PC-9 (cell line): ENCODE results near the gene PROSER3. TPM values are rescaled to one million over a fixed set of nuclear protein-coding genes. Genes with fewer than 3 reads are reported as not detected.

ENCODE experiments used
- BruUV-seq: library from RNA; stranded (reverse); fragments of 400-500 nt; replicated peaks from 2 replicates; lab custom pipeline; 2021; lab: Mats Ljungman, UMichigan
- CTCF ChIA-PET: fragments of 300-600 bp; sonication (Branson Sonifier 250); formaldehyde crosslinking; loops from one replicate; lab custom pipeline; 2022; ENCODE audit warnings: antibody characterized with exemption; lab: Charles Lee
- POLR2A ChIA-PET: fragments of 300-600 bp; sonication (Branson Sonifier 250); formaldehyde crosslinking; loops from one replicate; lab custom pipeline; 2022; ENCODE audit warnings: antibody characterized with exemption; ENCODE audit not compliant: unreplicated experiment; lab: Charles Lee
- DNase-seq, 2 experiments: peaks; one replicate each; pipeline versions ENCODE4 v3.0.0 to v3.0.0-alpha.2; 2015 to 2022; ENCODE audit warnings: mixed read lengths in 1 of 2
- H2AFZ ChIP-seq: fragments of 200-600 bp; sonication (generic); 2 replicates; pipeline ENCODE4 v1.8.1; 2017; ENCODE audit warnings: antibody characterized with exemption
- H3F3A ChIP-seq: fragments of 200-600 bp; sonication (generic); 2 replicates; pipeline ENCODE4 v1.8.1; 2017; ENCODE audit warnings: antibody characterized with exemption, mild to moderate bottlenecking, low read depth; ENCODE audit not compliant: insufficient read depth
- H3K27ac ChIP-seq: fragments of 200-600 bp; sonication (generic); 2 replicates; pipeline ENCODE4 v1.6.1; 2016; ENCODE audit warnings: mixed run types
- H3K27me3 ChIP-seq: fragments of 200-600 bp; sonication (generic); 2 replicates; pipeline ENCODE4 v1.6.1; 2016; ENCODE audit warnings: low read depth, mixed run types; ENCODE audit not compliant: insufficient read depth
- H3K36me3 ChIP-seq: fragments of 200-600 bp; sonication (generic); 2 replicates; pipeline ENCODE4 v1.6.1; 2016; ENCODE audit warnings: low read depth, mixed run types
- H3K4me1 ChIP-seq: fragments of 200-600 bp; sonication (generic); replicated peaks from 2 replicates; pipeline ENCODE4 v1.6.1; 2016; ENCODE audit warnings: mixed run types; ENCODE audit not compliant: insufficient read depth
- H3K4me2 ChIP-seq: fragments of 200-600 bp; sonication (generic); 2 replicates; pipeline ENCODE4 v1.6.1; 2017; ENCODE audit warnings: mixed run types
- H3K4me3 ChIP-seq: fragments of 200-600 bp; sonication (generic); 2 replicates; pipeline ENCODE4 v1.6.1; 2016; ENCODE audit warnings: mixed run types
- H3K79me2 ChIP-seq: fragments of 200-600 bp; sonication (generic); 2 replicates; pipeline ENCODE4 v1.6.1; 2017; ENCODE audit warnings: low read depth, mixed run types
- H3K9me2 ChIP-seq: fragments of 200-600 bp; sonication (generic); 2 replicates; pipeline ENCODE4 v1.8.1; 2017; ENCODE audit warnings: mild to moderate bottlenecking; ENCODE audit not compliant: insufficient read depth
- H3K9me3 ChIP-seq: fragments of 200-600 bp; sonication (generic); 2 replicates; pipeline ENCODE4 v1.8.1; 2016; ENCODE audit warnings: low read depth; ENCODE audit not compliant: insufficient read depth
- H4K20me1 ChIP-seq: fragments of 200-600 bp; sonication (generic); 2 replicates; pipeline ENCODE4 v1.8.1; 2017; ENCODE audit not compliant: insufficient read depth
- EZH2 ChIP-seq: fragments of 200-600 bp; sonication (generic); IDR thresholded peaks from 2 replicates; pipeline ENCODE4 v1.8.0; 2017; ENCODE audit warnings: antibody characterized with exemption, low read depth
- intact Hi-C: fragments of 100-400 bp; cut with micrococcal nuclease; formaldehyde crosslinking; loops from one replicate; pipeline ENCODE4 v1.10.0; 2022; ENCODE audit not compliant: unreplicated experiment
- total RNA-seq: library from RNA; stranded (reverse); gene quantifications from 2 replicates; pipeline ENCODE4 v1.2.3, GENCODE V29; 2021
- TF ChIP-seq, protein P1 (sequence below): fragments of 200-600 bp; sonication (generic); conservative IDR thresholded peaks from 2 replicates; pipeline ENCODE4 v1.6.1; 2017; ENCODE audit warnings: mixed run types, antibody characterized with exemption, mild to moderate bottlenecking, moderate library complexity

PROSER3 gene
- total RNA-seq, 1 experiment from 2014 or later = 52.2 TPM

DNA sequence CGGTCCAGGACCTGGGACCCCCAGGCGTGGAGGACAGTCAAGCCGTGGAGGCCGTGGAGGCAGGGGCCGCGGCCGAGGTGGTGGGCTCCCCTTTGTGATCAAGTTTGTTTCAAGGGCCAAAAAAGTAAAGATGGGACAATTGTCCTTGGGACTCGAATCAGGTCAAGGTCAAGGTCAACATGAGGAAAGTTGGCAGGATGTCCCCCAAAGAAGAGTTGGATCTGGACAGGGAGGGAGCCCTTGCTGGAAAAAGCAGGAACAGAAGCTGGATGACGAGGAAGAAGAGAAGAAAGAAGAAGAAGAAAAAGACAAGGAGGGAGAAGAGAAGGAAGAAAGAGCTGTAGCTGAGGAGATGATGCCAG is 37.8 kb upstream of the PROSER3 start:
- Histone ChIP-seq H3K79me2 (peaks cover 28% of the 10 kb centered on the region), H2AFZ (no peak overlapping the region), H3F3A (peaks cover 6% of the 10 kb centered on the region; the same call in 1 of the 2 replicates), H3K4me3 (no peak overlapping the region), H4K20me1 (peaks cover 14% of the 10 kb centered on the region), H3K27me3 (no peaks in the 10 kb centered on the region), H3K4me2 (no peak overlapping the region), H3K9me3 (no peaks in the 10 kb centered on the region), H3K27ac (no peak overlapping the region), H3K36me3 (no peaks in the 10 kb centered on the region), H3K9me2 (no peaks in the 10 kb centered on the region), H3K4me1 (peaks cover 15% of the 10 kb centered on the region)
- POLR2A ChIA-PET = no interaction called here
- intact Hi-C loops = no loop called here
- no peak for DNase-seq
- CTCF ChIA-PET = no interaction called here
- BruUV-seq = no TSS peak
- TF ChIP-seq, protein P1, sequence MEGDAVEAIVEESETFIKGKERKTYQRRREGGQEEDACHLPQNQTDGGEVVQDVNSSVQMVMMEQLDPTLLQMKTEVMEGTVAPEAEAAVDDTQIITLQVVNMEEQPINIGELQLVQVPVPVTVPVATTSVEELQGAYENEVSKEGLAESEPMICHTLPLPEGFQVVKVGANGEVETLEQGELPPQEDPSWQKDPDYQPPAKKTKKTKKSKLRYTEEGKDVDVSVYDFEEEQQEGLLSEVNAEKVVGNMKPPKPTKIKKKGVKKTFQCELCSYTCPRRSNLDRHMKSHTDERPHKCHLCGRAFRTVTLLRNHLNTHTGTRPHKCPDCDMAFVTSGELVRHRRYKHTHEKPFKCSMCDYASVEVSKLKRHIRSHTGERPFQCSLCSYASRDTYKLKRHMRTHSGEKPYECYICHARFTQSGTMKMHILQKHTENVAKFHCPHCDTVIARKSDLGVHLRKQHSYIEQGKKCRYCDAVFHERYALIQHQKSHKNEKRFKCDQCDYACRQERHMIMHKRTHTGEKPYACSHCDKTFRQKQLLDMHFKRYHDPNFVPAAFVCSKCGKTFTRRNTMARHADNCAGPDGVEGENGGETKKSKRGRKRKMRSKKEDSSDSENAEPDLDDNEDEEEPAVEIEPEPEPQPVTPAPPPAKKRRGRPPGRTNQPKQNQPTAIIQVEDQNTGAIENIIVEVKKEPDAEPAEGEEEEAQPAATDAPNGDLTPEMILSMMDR = no peak
- no peak for TF ChIP-seq EZH2

DNA sequence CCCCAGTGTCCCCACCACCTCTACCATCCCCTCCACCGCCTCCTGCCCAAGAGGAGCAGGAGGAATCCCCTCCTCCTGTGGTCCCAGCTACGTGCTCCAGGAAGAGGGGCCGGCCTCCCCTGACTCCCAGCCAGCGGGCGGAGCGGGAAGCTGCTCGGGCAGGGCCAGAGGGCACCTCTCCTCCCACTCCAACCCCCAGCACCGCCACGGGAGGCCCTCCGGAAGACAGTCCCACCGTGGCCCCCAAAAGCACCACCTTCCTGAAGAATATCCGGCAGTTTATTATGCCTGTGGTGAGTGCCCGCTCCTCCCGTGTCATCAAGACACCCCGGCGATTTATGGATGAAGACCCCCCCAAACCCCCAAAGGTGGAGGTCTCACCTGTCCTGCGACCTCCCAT is 37.3 kb upstream of the PROSER3 start:
- Histone ChIP-seq H3K4me1 (peaks cover 10% of the 10 kb centered on the region), H3K9me3 (no peaks in the 10 kb centered on the region), H3K79me2 (peaks cover 23% of the 10 kb centered on the region), H3F3A (peaks cover 6% of the 10 kb centered on the region; the same call in 1 of the 2 replicates), H3K27me3 (no peaks in the 10 kb centered on the region), H3K4me3 (no peak overlapping the region), H3K27ac (no peak overlapping the region), H2AFZ (no peak overlapping the region), H3K9me2 (no peaks in the 10 kb centered on the region), H3K36me3 (no peaks in the 10 kb centered on the region), H4K20me1 (peaks cover 14% of the 10 kb centered on the region), H3K4me2 (no peak overlapping the region)
- TF ChIP-seq, protein P1 = no peak
- TF ChIP-seq EZH2 = no peak
- intact Hi-C loops = no loop called here
- DNase-seq = no peak
- ChIA-PET POLR2A (no interaction called here), CTCF (no interaction called here)
- BruUV-seq = no TSS peak

DNA sequence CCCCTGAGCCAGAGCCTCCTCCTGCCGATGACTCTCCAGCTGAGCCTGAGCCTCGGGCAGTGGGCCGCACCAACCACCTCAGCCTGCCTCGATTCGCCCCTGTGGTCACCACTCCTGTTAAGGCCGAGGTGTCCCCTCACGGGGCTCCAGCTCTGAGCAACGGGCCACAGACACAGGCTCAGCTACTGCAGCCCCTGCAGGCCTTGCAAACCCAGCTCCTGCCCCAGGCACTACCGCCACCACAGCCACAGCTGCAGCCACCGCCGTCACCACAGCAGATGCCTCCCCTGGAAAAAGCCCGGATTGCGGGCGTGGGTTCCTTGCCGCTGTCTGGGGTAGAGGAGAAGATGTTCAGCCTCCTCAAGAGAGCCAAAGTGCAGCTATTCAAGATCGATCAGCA is 36.6 kb upstream of the PROSER3 start:
- H3K79me2 ChIP-seq = peaks cover 22% of the 10 kb centered on the region
- TF ChIP-seq, protein P1 = no peak
- no peak for TF ChIP-seq EZH2
- H3K9me2 ChIP-seq = no peaks in the 10 kb centered on the region
- H4K20me1 ChIP-seq = peaks cover 14% of the 10 kb centered on the region
- no peaks in the 10 kb centered on the region for H3K27me3 ChIP-seq
- intact Hi-C loops = no loop called here
- no peak for DNase-seq
- no peak overlapping the region for H3K4me3 ChIP-seq
- POLR2A ChIA-PET = no interaction called here
- H3K4me2 ChIP-seq = no peak overlapping the region
- CTCF ChIA-PET = no interaction called here
- no peaks in the 10 kb centered on the region for H3K36me3 ChIP-seq
- no peak overlapping the region for H3K27ac ChIP-seq
- H3K9me3 ChIP-seq = no peaks in the 10 kb centered on the region
- no TSS peak for BruUV-seq
- peaks cover 5% of the 10 kb centered on the region; the same call in 1 of the 2 replicates for H3F3A ChIP-seq
- no peak overlapping the region for H2AFZ ChIP-seq
- peaks cover 6% of the 10 kb centered on the region for H3K4me1 ChIP-seq
